Measurements from ENCODE around the gene GPX2. TPM values are rescaled to one million over a fixed set of nuclear protein-coding genes. Genes with fewer than 3 reads are reported as not detected.
A peak's percentile ranks its signal among the peaks of the same experiment; 100 is the strongest.

GPX2 gene
- total and polyA plus RNA-seq, 2 of the 8 experiments (the other 6 are each of a cell fraction or from before 2014, with no cell fraction given) = 0.30 to 0.89 TPM

GRCh38 chr14:64956697-64957406 lies 14.3 kb upstream of the GPX2 start:
- Histone ChIP-seq H2BK12ac (ENCODE audit: low read depth, low read length) (0 out of 2 replicates have a peak overlapping the region, but pooled peaks have one; percentile 12), H2BK5ac (ENCODE audit: low read depth, low read length) (peak overlapping the region; percentile 54; the same call in 1 of the 2 replicates), H4K91ac (replicated peaks; ENCODE audit: insufficient read length, low read length) (no peak overlapping the region), H3K27me3 (replicated peaks in 1 of 4; ENCODE audit: control insufficient read depth in 3 of 4, extremely low read depth in 1 of 4, insufficient read depth in 3 of 4, low read length in 3 of 4) (no peaks in the 10 kb centered on the region), H3K27ac (ENCODE audit: low read depth, low read length) (no peak overlapping the region), H2BK20ac (ENCODE audit: low read length) (no peak overlapping the region), H3K56ac (replicated peaks; ENCODE audit: insufficient read length, low read depth, low read length) (no peak overlapping the region), H4K8ac (ENCODE audit: extremely low read depth, insufficient read depth, low read length) (no peak overlapping the region), H4K20me1 (replicated peaks in 1 of 2; ENCODE audit: control insufficient read depth in 1 of 2, insufficient read depth in 2 of 2, low read length in 2 of 2) (peaks cover 0 to 10% of the 10 kb centered on the region in 2 experiments), H3K23me2 (ENCODE audit: low read depth, low read length) (no peaks in the 10 kb centered on the region), H3K18ac (ENCODE audit: extremely low read depth, low read length) (no peak overlapping the region), H3K9ac (replicated peaks in 1 of 4; ENCODE audit: extremely low read depth in 1 of 4, low read depth in 3 of 4, low read length in 3 of 4) (no peak overlapping the region), H3K4me1 (replicated peaks in 1 of 4; ENCODE audit: control insufficient read depth in 3 of 4, insufficient read depth in 4 of 4, low read length in 3 of 4) (peaks cover 13 to 26% (median 20%) of the 10 kb centered on the region in 4 experiments), H2AFZ (ENCODE audit: low read length) (no peak overlapping the region), H2BK120ac (replicated peaks; ENCODE audit: low read depth, low read length) (peak overlapping the region; percentile 19), H2AK5ac (ENCODE audit: low read depth, low read length) (peak overlapping the region; percentile 40; the same call in 1 of the 2 replicates), H3K9me3 (ENCODE audit: insufficient read depth in 2 of 2, low read depth in 1 of 2, low read length in 1 of 2) (no peaks in the 10 kb centered on the region), H3K14ac (ENCODE audit: insufficient read length) (no peak overlapping the region), H3K36me3 (ENCODE audit: control insufficient read depth in 2 of 4, insufficient read depth in 4 of 4, low read length in 3 of 4) (peaks cover 0 to 5% (median 1%) of the 10 kb centered on the region in 4 experiments; a peak in 2 of 8 replicates), H3K4me3 (ENCODE audit: extremely low read depth in 1 of 4, insufficient read depth in 2 of 4, low read depth in 3 of 4, low read length in 4 of 4) (no peak overlapping the region), H3K4me2 (ENCODE audit: insufficient read depth in 1 of 2, low read depth in 2 of 2, low read length in 2 of 2) (peak overlapping the region; percentile 0 to 9; a peak in 1 of 4 replicates), H3K23ac (ENCODE audit: insufficient read length) (no peak overlapping the region), H2BK15ac (ENCODE audit: low read length) (no peak overlapping the region), H4K5ac (ENCODE audit: insufficient read length, low read depth, low read length) (no peak overlapping the region), H3K79me2 (ENCODE audit: control insufficient read depth in 1 of 2, insufficient read depth in 2 of 2, low read length in 2 of 2) (peaks cover 0 to 5% of the 10 kb centered on the region in 2 experiments; a peak in 1 of 4 replicates), H3K79me1 (ENCODE audit: low read depth, low read length) (peaks cover 7% of the 10 kb centered on the region), H3K4ac (replicated peaks; ENCODE audit: insufficient read length, low read depth, low read length) (no peak overlapping the region)
- CTCF ChIA-PET (ENCODE audit: partially characterized antibody) = interaction anchor here (0.6 to 6.7 kb wide), 18 partner anchors 9 to 254 kb away, joined by 3 to 45 read pairs (median 4); partner anchors contain the start of gene FNTB
- TF ChIP-seq TAF7 (optimal IDR thresholded peaks at IDR 0.05; ENCODE audit: borderline replicate concordance, low read depth, low read length) (peak; percentile 35), BACH1 (IDR thresholded peaks at IDR 0.05; ENCODE audit: low read length) (no peak)
- 70% methylated on average over 8 of the region's 8 CpGs; no CpG with 5 or more reads in 1 of the 2 experiments for WGBS, 2 experiments (ENCODE audit: extremely low coverage in 1 of 2, insufficient coverage in 1 of 2, insufficient read length in 1 of 2, insufficient replicate concordance in 2 of 2, low coverage in 1 of 2, low lambda C conversion rate in 2 of 2, missing lambda C conversion rate in 1 of 2)
- FAIRE-seq = no peak
- no peak for DNase-seq (ENCODE audit: low read depth in 1 of 2, low spot score in 2 of 2)
- POLR2A ChIA-PET (ENCODE audit: partially characterized antibody) = interaction anchor here (0.7 to 2.2 kb wide), 7 partner anchors 9 to 30 kb away, joined by 3 to 8 read pairs (median 6); partner anchors contain the start of gene FNTB
